Lung (tissue), 12 donors: ENCODE measurements around the gene LRP1B. TPM values are rescaled to one million over a fixed set of nuclear protein-coding genes. Genes with fewer than 3 reads are reported as not detected.

Experiments used
- ATAC-seq: fragments of 200-7000 bp; cut with Tn5 transposase; one replicate; pipeline ENCODE4 v1.9.1; 2020; ENCODE audit warnings: moderate number of reproducible peaks; ENCODE audit not compliant: insufficient read depth, low FRiP score
- DNase-seq, 3 donors: peaks; one replicate each; pipeline ENCODE4 v3.0.0-alpha.2; 2013 to 2017
- H3K27ac ChIP-seq, 2 donors: one replicate each; pipeline ENCODE4 v1.5.1; 2013; ENCODE audit warnings: mild to moderate bottlenecking in 2 of 2, moderate library complexity in 2 of 2, control low read depth in 1 of 2, inconsistent platforms in 1 of 2, low read depth in 1 of 2, low read length in 1 of 2
- H3K27me3 ChIP-seq, 3 donors: one replicate each; pipeline ENCODE4 v1.5.1; 2013; ENCODE audit warnings: low read length in 2 of 3; ENCODE audit not compliant: control insufficient read depth in 3 of 3, insufficient read depth in 3 of 3
- H3K36me3 ChIP-seq, 4 donors: one replicate each; pipeline ENCODE4 v1.5.1; 2013; ENCODE audit warnings: low read length in 4 of 4, mild to moderate bottlenecking in 1 of 4, moderate library complexity in 1 of 4; ENCODE audit not compliant: control insufficient read depth in 4 of 4, insufficient read depth in 4 of 4
- H3K4me1 ChIP-seq, 5 donors: one replicate each; pipeline ENCODE4 v1.5.1; 2013; ENCODE audit warnings: low read length in 5 of 5, mild to moderate bottlenecking in 2 of 5, moderate library complexity in 1 of 5; ENCODE audit not compliant: control insufficient read depth in 5 of 5, insufficient read depth in 5 of 5
- H3K4me3 ChIP-seq: one replicate; pipeline ENCODE4 v1.5.1; 2013; ENCODE audit warnings: mild to moderate bottlenecking, control low read depth, moderate library complexity
- H3K9ac ChIP-seq, 2 donors: one replicate each; pipeline ENCODE4 v1.5.1; 2013; ENCODE audit warnings: low read length in 2 of 2, control low read depth in 1 of 2; ENCODE audit not compliant: insufficient read depth in 1 of 2
- H3K9me3 ChIP-seq, 4 donors: one replicate each; pipeline ENCODE4 v1.5.1; 2013; ENCODE audit warnings: low read length in 3 of 4, mild to moderate bottlenecking in 1 of 4, moderate library complexity in 1 of 4; ENCODE audit not compliant: control insufficient read depth in 4 of 4, insufficient read depth in 3 of 4
- WGBS, 2 donors: extraction: QIAGEN DNeasy Blood & Tissue Kit; methylation state at CpG; one replicate each; pipeline ENCODE4 v1.1.7; 2013; 5-methylcytosine and 5-hydroxymethylcytosine counted together
- polyA plus RNA-seq, 2 donors: library from polyadenylated mRNA; stranded (reverse); fragments of 200-250 nt; gene quantifications; one replicate each; pipeline ENCODE4 v1.2.1, GENCODE V29; 2013
- total RNA-seq, 2 donors: library from RNA; depleted of rRNA in 1 of 2; stranded (reverse); fragments of >200 nt in 1 of 2; gene quantifications; one replicate each; pipeline ENCODE4 v1.2.1, GENCODE V29; 2014 to 2021
- TF ChIP-seq, protein P1 (sequence below): IDR thresholded peaks from 2 replicates; pipeline ENCODE4 v1.5.1; 2012; ENCODE audit warnings: mild to moderate bottlenecking; ENCODE audit errors: control extremely low read depth, extremely low read depth
- donor health status: control.
- donor health status: control.
- donor health status: Bipolar disorder and iron deficiency.
- donor health status: healthy.
- donor health status: DM: yes; HTN: yes; CAD: no.

Gene LRP1B
- total and polyA plus RNA-seq, 4 donors, result 0.01 to 6.5 (median 0.16) TPM

GRCh38 chr2:141133883-141134282 is 996.9 kb downstream of the LRP1B start:
- Histone ChIP-seq H3K27ac (no peak overlapping the region), H3K9me3 (no peaks in the 10 kb centered on the region), H3K4me1 (no peaks in the 10 kb centered on the region), H3K9ac (no peak overlapping the region), H3K36me3 (no peaks in the 10 kb centered on the region), H3K27me3 (no peaks in the 10 kb centered on the region), H3K4me3 (no peak overlapping the region)
- 81 to 89% methylated on average over 4 of the region's 4 CpGs for WGBS, 2 donors
- no peak for ATAC-seq
- no peak for DNase-seq
- TF ChIP-seq, protein P1, sequence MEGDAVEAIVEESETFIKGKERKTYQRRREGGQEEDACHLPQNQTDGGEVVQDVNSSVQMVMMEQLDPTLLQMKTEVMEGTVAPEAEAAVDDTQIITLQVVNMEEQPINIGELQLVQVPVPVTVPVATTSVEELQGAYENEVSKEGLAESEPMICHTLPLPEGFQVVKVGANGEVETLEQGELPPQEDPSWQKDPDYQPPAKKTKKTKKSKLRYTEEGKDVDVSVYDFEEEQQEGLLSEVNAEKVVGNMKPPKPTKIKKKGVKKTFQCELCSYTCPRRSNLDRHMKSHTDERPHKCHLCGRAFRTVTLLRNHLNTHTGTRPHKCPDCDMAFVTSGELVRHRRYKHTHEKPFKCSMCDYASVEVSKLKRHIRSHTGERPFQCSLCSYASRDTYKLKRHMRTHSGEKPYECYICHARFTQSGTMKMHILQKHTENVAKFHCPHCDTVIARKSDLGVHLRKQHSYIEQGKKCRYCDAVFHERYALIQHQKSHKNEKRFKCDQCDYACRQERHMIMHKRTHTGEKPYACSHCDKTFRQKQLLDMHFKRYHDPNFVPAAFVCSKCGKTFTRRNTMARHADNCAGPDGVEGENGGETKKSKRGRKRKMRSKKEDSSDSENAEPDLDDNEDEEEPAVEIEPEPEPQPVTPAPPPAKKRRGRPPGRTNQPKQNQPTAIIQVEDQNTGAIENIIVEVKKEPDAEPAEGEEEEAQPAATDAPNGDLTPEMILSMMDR, result no peak

- Histone ChIP-seq H3K9me3 (no peaks in the 10 kb centered on the region), H3K9ac (no peak overlapping the region), H3K4me3 (no peak overlapping the region), H3K36me3 (no peaks in the 10 kb centered on the region), H3K27me3 (no peaks in the 10 kb centered on the region), H3K27ac (no peak overlapping the region), H3K4me1 (peaks cover 0 to 5% (median 0%) of the 10 kb centered on the region in 5 donors)
- WGBS, 2 donors, result 57 to 80% methylated on average over 2 of the region's 2 CpGs
- TF ChIP-seq, protein P1, result no peak
- no peak for ATAC-seq
- DNase-seq, result no peak
Measured at GRCh38 chr2:141125432-141125831, 1005.4 kb downstream of the LRP1B start.

- peaks cover 0 to 2% (median 0%) of the 10 kb centered on the region in 4 donors for H3K9me3 ChIP-seq
- 78 to 87% methylated on average over 4 of the region's 4 CpGs for WGBS, 2 donors
Measured at GRCh38 chr2:141118836-141119235, 1012.0 kb downstream of the LRP1B start.

DNA sequence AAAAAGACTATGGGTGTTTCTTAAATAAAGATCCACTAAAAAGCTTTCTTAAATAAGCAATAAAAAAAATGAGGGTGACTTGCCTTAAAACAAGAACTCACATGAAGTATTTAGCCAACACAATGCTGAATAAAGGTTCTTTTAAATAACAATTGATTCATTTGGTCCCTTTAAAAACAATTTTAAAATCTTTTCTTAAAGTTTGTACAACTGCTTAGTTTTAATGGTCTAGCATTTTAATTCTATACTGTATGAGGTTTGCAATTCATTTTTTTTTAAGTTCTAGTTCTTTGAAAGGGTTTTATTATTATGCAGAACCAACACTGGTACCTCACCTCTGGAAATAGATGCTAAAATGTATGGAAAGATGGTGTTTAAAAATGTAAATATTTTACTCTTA is 1017.5 kb downstream of the LRP1B start:
- no peaks in the 10 kb centered on the region for H3K27me3 ChIP-seq
- no peak overlapping the region for H3K27ac ChIP-seq
- H3K4me1 ChIP-seq, result no peaks in the 10 kb centered on the region
- H3K9me3 ChIP-seq, result peaks cover 0 to 2% (median 0%) of the 10 kb centered on the region in 4 donors
- TF ChIP-seq, protein P1, result no peak
- no peak for DNase-seq
- no peak for ATAC-seq
- no peaks in the 10 kb centered on the region for H3K36me3 ChIP-seq
- no peak overlapping the region for H3K9ac ChIP-seq
- no peak overlapping the region for H3K4me3 ChIP-seq

More at GRCh38 chr2:141118836-141119235, 1012.0 kb downstream of the LRP1B start:
- H3K27me3 ChIP-seq, result no peaks in the 10 kb centered on the region
- H3K27ac ChIP-seq, result no peak overlapping the region
- H3K9ac ChIP-seq, result no peak overlapping the region
- no peak for DNase-seq
- no peak overlapping the region for H3K4me3 ChIP-seq
- ATAC-seq, result no peak
- no peaks in the 10 kb centered on the region for H3K36me3 ChIP-seq
- TF ChIP-seq, protein P1, result no peak
- no peaks in the 10 kb centered on the region for H3K4me1 ChIP-seq
